ENCODE data around the gene DGKZ.

The DGKZ gene

GRCh38 chr11:46383404-46383758, 36.1 kb downstream of the DGKZ start:
- DNase-seq = no peak

GRCh38 chr11:46383974-46384701, 36.9 kb downstream of the DGKZ start:
- DNase-seq = no peak

GRCh38 chr11:46385169-46386004, 38.1 kb downstream of the DGKZ start:
- no peak for DNase-seq

GRCh38 chr11:46386005-46386578, 38.8 kb downstream of the DGKZ start:
- DNase-seq = no peak

GRCh38 chr11:46386674-46387073, 39.4 kb downstream of the DGKZ start:
- DNase-seq = no peak

GRCh38 chr11:46387456-46387855, 40.2 kb downstream of the DGKZ start:
- no peak for DNase-seq

GRCh38 chr11:46387919-46388618, 40.8 kb downstream of the DGKZ start:
- no peak for DNase-seq

GRCh38 chr11:46388619-46389449, 41.6 kb downstream of the DGKZ start:
- DNase-seq = no peak

- DNase-seq = peak; percentile 52
Observed at GRCh38 chr11:46389450-46390330, 42.4 kb downstream of the DGKZ start.

- DNase-seq = no peak
Observed at GRCh38 chr11:46390331-46391171, 43.3 kb downstream of the DGKZ start.

- DNase-seq = no peak
Observed at GRCh38 chr11:46391186-46391577, 43.9 kb downstream of the DGKZ start.

- DNase-seq = no peak
Observed at GRCh38 chr11:46391578-46392420, 44.5 kb downstream of the DGKZ start, which contains the start of gene CHRM4. Gene CHRM4 (minus strand): TSS chr11:46391776. CDS start chr11:46386557, 5,219 bp downstream.

GRCh38 chr11:46392421-46393230, 45.4 kb downstream of the DGKZ start:
- peak; percentile 68 for DNase-seq

- no peak for DNase-seq
Observed at GRCh38 chr11:46393231-46393616, 46.0 kb downstream of the DGKZ start.

GRCh38 chr11:46393759-46394158, 46.5 kb downstream of the DGKZ start:
- no peak for DNase-seq

GRCh38 chr11:46397526-46397925, 50.3 kb downstream of the DGKZ start:
- no peak for DNase-seq

GRCh38 chr11:46402957-46403902, 56.0 kb downstream of the DGKZ start:
- DNase-seq = no peak
